WI38 (cell line): ENCODE results near the gene PIN4.
A peak's percentile ranks its signal among the peaks of the same experiment; 100 is the strongest.
"Not testable (repeated sequence)": the region's sequence is repeated elsewhere in the genome, so short reads cannot be mapped to it uniquely, and the experiment has no call there.

Experiments
- H3K4me3 ChIP-seq: 2 replicates; pipeline ENCODE4 v1.5.1; 2011; ENCODE audit warnings: low read depth, mild to moderate bottlenecking, control low read depth, low read length
- CTCF ChIP-seq: IDR thresholded peaks from 2 replicates; pipeline ENCODE4 v1.5.1; 2012; ENCODE audit warnings: low read depth, mild to moderate bottlenecking, control low read depth, low read length

PIN4 gene

GRCh38 chrX:72165551-72165950 is 16.0 kb upstream of the PIN4 start:
- no peak overlapping the region for H3K4me3 ChIP-seq
- no peak for TF ChIP-seq CTCF

- no peak overlapping the region for H3K4me3 ChIP-seq
- TF ChIP-seq CTCF = no peak
Measured at GRCh38 chrX:72169008-72169728, 12.4 kb upstream of the PIN4 start.

GRCh38 chrX:72176289-72176688 is 5.3 kb upstream of the PIN4 start:
- not testable (repeated sequence) for H3K4me3 ChIP-seq

GRCh38 chrX:72176981-72177380 is 4.6 kb upstream of the PIN4 start:
- no peak overlapping the region for H3K4me3 ChIP-seq
- no peak for TF ChIP-seq CTCF

GRCh38 chrX:72180539-72180938 is 1.0 kb upstream of the PIN4 start:
- H3K4me3 ChIP-seq = peak overlapping the region; percentile 54
- TF ChIP-seq CTCF = no peak

- H3K4me3 ChIP-seq = peak overlapping the region; percentile 84
- no peak for TF ChIP-seq CTCF
Measured at GRCh38 chrX:72182924-72183323, 1.4 kb downstream of the PIN4 start.

GRCh38 chrX:72201836-72202536 is 20.4 kb downstream of the PIN4 start:
- no peak for TF ChIP-seq CTCF
- H3K4me3 ChIP-seq = 0 out of 2 replicates have a peak overlapping the region, but pooled peaks have one; percentile 9
